Fibroblast of villous mesenchyme (primary cell): ENCODE data around the gene TMEM63B. TPM values are rescaled to one million over a fixed set of nuclear protein-coding genes. Genes with fewer than 3 reads are reported as not detected.
"Not testable (repeated sequence)": the region's sequence is repeated elsewhere in the genome, so short reads cannot be mapped to it uniquely, and the experiment has no call there.

Experiments
- DNase-seq: peaks from one replicate; pipeline ENCODE4 v3.0.0-alpha.2; 2010; ENCODE audit warnings: low read depth
- H3K4me3 ChIP-seq: 2 replicates; pipeline ENCODE4 v1.5.1; 2011; ENCODE audit warnings: low read depth, mild to moderate bottlenecking, low read length
- total RNA-seq: library from RNA; depleted of rRNA; stranded (reverse); fragments of >200 nt; gene quantifications from 2 replicates; pipeline ENCODE4 v1.2.3, GENCODE V29; 2012
- TF ChIP-seq, protein P1 (sequence below): IDR thresholded peaks from 2 replicates; pipeline ENCODE4 v1.5.1; 2012; ENCODE audit warnings: low read depth, mild to moderate bottlenecking, low read length; ENCODE audit not compliant: insufficient read depth

TMEM63B gene
- total RNA-seq, 1 donor = 32.4 TPM

- no peak overlapping the region for H3K4me3 ChIP-seq
- TF ChIP-seq, protein P1, sequence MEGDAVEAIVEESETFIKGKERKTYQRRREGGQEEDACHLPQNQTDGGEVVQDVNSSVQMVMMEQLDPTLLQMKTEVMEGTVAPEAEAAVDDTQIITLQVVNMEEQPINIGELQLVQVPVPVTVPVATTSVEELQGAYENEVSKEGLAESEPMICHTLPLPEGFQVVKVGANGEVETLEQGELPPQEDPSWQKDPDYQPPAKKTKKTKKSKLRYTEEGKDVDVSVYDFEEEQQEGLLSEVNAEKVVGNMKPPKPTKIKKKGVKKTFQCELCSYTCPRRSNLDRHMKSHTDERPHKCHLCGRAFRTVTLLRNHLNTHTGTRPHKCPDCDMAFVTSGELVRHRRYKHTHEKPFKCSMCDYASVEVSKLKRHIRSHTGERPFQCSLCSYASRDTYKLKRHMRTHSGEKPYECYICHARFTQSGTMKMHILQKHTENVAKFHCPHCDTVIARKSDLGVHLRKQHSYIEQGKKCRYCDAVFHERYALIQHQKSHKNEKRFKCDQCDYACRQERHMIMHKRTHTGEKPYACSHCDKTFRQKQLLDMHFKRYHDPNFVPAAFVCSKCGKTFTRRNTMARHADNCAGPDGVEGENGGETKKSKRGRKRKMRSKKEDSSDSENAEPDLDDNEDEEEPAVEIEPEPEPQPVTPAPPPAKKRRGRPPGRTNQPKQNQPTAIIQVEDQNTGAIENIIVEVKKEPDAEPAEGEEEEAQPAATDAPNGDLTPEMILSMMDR = no peak
- no peak for DNase-seq
Measured at GRCh38 chr6:44183783-44184182, 56.4 kb downstream of the TMEM63B start.

GRCh38 chr6:44185356-44185755, 58.0 kb downstream of the TMEM63B start:
- not testable (repeated sequence) for H3K4me3 ChIP-seq, DNase-seq

GRCh38 chr6:44185953-44186634, 58.7 kb downstream of the TMEM63B start:
- TF ChIP-seq, protein P1 = no peak
- DNase-seq = no peak
- H3K4me3 ChIP-seq = no peak overlapping the region

DNA sequence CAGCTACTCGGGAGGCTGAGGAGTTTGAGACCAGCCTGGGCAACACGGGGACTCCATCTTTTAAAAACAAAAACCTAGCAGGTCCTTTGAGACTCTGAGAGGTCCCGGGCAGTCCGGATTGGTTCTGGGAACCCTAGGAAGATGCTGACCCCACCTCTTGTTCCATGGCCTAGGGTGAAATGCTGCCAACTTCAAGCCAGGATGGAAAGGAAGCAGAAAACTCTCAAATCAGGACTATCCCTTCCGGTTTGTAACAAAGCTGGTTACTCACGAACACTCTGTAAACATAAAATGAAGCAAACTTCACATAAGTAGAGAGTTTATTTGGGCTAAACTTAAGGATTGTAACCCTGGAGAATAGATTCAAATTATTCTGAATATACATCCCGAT, 59.3 kb downstream of the TMEM63B start:
- no peak for DNase-seq
- TF ChIP-seq, protein P1 = no peak
- no peak overlapping the region for H3K4me3 ChIP-seq

DNA sequence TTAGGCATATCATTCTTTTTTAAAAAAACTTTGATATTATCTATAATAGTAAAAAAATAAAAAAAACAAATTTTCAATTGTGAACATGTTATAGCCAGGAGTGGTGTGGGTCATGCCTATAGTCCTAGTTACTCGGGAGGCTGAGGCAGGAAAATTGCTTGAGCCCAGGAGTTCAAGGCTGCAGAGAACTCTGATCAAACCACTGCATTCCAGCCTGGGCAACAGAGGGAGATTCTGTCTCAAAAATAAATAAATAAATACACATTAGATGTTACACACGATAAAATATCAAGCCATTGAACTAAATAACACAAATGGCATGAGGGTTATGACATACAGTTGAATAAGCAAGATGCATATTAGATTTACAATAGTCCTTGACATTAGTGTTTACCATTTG, 61.5 kb downstream of the TMEM63B start:
- TF ChIP-seq, protein P1 = no peak
- no peak for DNase-seq
- no peak overlapping the region for H3K4me3 ChIP-seq

- DNase-seq = no peak
- H3K4me3 ChIP-seq = no peak overlapping the region
- TF ChIP-seq, protein P1 = no peak
Measured at GRCh38 chr6:44189257-44189656, 61.9 kb downstream of the TMEM63B start.

- no peak overlapping the region for H3K4me3 ChIP-seq
- peak; percentile 48 for DNase-seq
- TF ChIP-seq, protein P1 = no peak
Measured at GRCh38 chr6:44190715-44191114, 63.4 kb downstream of the TMEM63B start.
